ENCODE results near the gene GPR82.

DNA sequence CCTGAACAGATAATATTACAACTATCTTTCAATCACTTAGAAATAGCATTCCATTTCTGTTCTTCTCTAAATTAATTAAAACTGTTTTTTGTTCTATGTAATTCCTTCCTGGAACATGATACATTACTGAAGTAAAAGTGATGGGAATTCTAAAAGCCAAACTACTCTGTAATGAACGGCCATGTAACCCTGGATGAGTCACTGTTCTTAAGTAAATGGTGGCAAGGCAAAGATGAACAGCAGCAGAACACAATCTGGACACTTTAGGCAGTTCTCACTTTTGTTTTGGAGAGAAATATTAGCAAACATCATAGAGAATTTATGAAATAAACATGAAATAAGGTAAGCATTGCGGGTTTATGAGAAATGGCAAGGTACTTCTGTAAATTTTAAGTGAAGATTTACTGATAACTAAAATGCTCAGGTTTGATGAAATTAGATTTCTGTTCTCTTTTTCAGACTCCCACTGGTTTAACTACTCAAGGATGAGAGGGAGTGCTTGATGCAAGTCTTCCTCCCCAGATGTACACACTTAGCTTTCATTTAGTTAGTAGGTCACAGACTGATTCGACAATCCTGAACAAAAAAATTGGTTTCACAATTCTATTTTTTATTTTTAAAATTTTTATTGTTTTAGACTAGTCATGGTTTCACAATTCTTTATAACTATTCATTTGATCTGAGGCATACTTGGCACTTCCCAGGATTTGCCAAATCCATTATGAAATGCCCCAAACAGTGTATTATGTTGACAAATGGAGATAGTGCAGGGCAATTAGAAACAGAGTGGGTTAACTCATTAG lies 964 bp upstream of the GPR82 start:
- TF ChIP-seq, protein P1, sequence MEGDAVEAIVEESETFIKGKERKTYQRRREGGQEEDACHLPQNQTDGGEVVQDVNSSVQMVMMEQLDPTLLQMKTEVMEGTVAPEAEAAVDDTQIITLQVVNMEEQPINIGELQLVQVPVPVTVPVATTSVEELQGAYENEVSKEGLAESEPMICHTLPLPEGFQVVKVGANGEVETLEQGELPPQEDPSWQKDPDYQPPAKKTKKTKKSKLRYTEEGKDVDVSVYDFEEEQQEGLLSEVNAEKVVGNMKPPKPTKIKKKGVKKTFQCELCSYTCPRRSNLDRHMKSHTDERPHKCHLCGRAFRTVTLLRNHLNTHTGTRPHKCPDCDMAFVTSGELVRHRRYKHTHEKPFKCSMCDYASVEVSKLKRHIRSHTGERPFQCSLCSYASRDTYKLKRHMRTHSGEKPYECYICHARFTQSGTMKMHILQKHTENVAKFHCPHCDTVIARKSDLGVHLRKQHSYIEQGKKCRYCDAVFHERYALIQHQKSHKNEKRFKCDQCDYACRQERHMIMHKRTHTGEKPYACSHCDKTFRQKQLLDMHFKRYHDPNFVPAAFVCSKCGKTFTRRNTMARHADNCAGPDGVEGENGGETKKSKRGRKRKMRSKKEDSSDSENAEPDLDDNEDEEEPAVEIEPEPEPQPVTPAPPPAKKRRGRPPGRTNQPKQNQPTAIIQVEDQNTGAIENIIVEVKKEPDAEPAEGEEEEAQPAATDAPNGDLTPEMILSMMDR (IDR thresholded peaks at IDR 0.05; ENCODE audit: low read length): no peak
- TF ChIP-seq EZH2 (IDR thresholded peaks at IDR 0.05; ENCODE audit: borderline replicate concordance, low read length): no peak
